ENCODE measurements around the gene KCNC1.

The KCNC1 gene

GRCh38 chr11:17814546-17814945 is 80.0 kb downstream of the KCNC1 start:
- ChIA-PET CTCF (no interaction called here), POLR2A (no interaction called here)
- no peak for TF ChIP-seq CTCF (IDR thresholded peaks at IDR 0.05; ENCODE audit: insufficient read depth, low read length, missing control alignments)
- no peak for DNase-seq (ENCODE audit: low read depth, low spot score)
- H3K4me3 ChIP-seq (ENCODE audit: low read depth, low read length) = no peak overlapping the region

- no peak for TF ChIP-seq CTCF (IDR thresholded peaks at IDR 0.05; ENCODE audit: insufficient read depth, low read length, missing control alignments)
- CTCF ChIA-PET = interaction anchor here (1.0 kb wide), 1 partner anchor 9 kb away, joined by 3 read pairs; no protein-coding TSS in a partner anchor
- POLR2A ChIA-PET = no interaction called here
- H3K4me3 ChIP-seq (ENCODE audit: low read depth, low read length) = no peak overlapping the region
- DNase-seq (ENCODE audit: low read depth, low spot score) = no peak
These were observed 81.8 kb downstream of the KCNC1 start for GRCh38 chr11:17816232-17816931.

- peak; percentile 54 for DNase-seq (ENCODE audit: low read depth, low spot score)
- ChIA-PET POLR2A (no interaction called here), CTCF (interaction anchor here (1.1 kb wide), 1 partner anchor 26 kb away, joined by 3 read pairs; no protein-coding TSS in a partner anchor)
- H3K4me3 ChIP-seq (ENCODE audit: low read depth, low read length) = no peak overlapping the region
- no peak for TF ChIP-seq CTCF (IDR thresholded peaks at IDR 0.05; ENCODE audit: insufficient read depth, low read length, missing control alignments)
These were observed 87.2 kb downstream of the KCNC1 start for GRCh38 chr11:17821648-17822400.

GRCh38 chr11:17822401-17822781 is 87.8 kb downstream of the KCNC1 start:
- H3K4me3 ChIP-seq (ENCODE audit: low read depth, low read length) = no peak overlapping the region
- CTCF ChIA-PET = interaction anchor here (1.1 kb wide), 1 partner anchor 25 kb away, joined by 3 read pairs; no protein-coding TSS in a partner anchor
- no peak for DNase-seq (ENCODE audit: low read depth, low spot score)
- no peak for TF ChIP-seq CTCF (IDR thresholded peaks at IDR 0.05; ENCODE audit: insufficient read depth, low read length, missing control alignments)
- POLR2A ChIA-PET = no interaction called here

GRCh38 chr11:17827006-17827405 is 92.4 kb downstream of the KCNC1 start:
- CTCF ChIA-PET = interaction anchor here (1.4 to 2.0 kb wide), 3 partner anchors 96 to 152 kb away, joined by 4 to 7 read pairs (median 5); no protein-coding TSS in a partner anchor

More at GRCh38 chr11:17827006-17827405, 92.4 kb downstream of the KCNC1 start:
- H3K4me3 ChIP-seq (ENCODE audit: low read depth, low read length) = no peak overlapping the region
- DNase-seq (ENCODE audit: low read depth, low spot score) = no peak
- POLR2A ChIA-PET = no interaction called here
- no peak for TF ChIP-seq CTCF (IDR thresholded peaks at IDR 0.05; ENCODE audit: insufficient read depth, low read length, missing control alignments)
